GM23338 (cell line): Measurements from ENCODE around the gene FAM78B.

Experiments used
- EZH2 ChIP-seq: fragments of 200-600 bp; sonication (generic); IDR thresholded peaks from one replicate; pipeline ENCODE4 v1.8.0; 2017; ENCODE audit warnings: antibody characterized with exemption, mild to moderate bottlenecking, low read depth; ENCODE audit not compliant: unreplicated experiment
- EZH2phosphoT487 ChIP-seq: fragments of 200-600 bp; sonication (generic); IDR thresholded peaks from one replicate; pipeline ENCODE4 v1.8.1; 2018; ENCODE audit warnings: antibody characterized with exemption; ENCODE audit not compliant: unreplicated experiment
- POLR2AphosphoS5 ChIP-seq: IDR thresholded peaks from 2 replicates; pipeline ENCODE4 v1.6.1; 2016; ENCODE audit warnings: antibody characterized with exemption, low read depth
- ZNF331 ChIP-seq: fragments of 250-450 bp; sonication (Bioruptor Pico); IDR thresholded peaks from 2 replicates; pipeline ENCODE4 v1.5.0; 2020; ENCODE audit warnings: low read depth, mild to moderate bottlenecking, moderate library complexity
- TF ChIP-seq, protein P1 (sequence below), 2 experiments: fragments of 200-600 bp in 1 of 2; sonication (generic) in 1 of 2; conservative IDR thresholded peaks; 2 replicates each; pipeline versions ENCODE4 v1.5.1 to v1.6.1; 2016 to 2017; ENCODE audit warnings: antibody characterized with exemption in 2 of 2, low read depth in 2 of 2, mild to moderate bottlenecking in 2 of 2, moderate library complexity in 1 of 2
- TF ChIP-seq, protein P2 (sequence below): IDR thresholded peaks from one replicate; pipeline ENCODE4 v1.6.1; 2018; ENCODE audit warnings: antibody characterized with exemption; ENCODE audit not compliant: unreplicated experiment

DNA sequence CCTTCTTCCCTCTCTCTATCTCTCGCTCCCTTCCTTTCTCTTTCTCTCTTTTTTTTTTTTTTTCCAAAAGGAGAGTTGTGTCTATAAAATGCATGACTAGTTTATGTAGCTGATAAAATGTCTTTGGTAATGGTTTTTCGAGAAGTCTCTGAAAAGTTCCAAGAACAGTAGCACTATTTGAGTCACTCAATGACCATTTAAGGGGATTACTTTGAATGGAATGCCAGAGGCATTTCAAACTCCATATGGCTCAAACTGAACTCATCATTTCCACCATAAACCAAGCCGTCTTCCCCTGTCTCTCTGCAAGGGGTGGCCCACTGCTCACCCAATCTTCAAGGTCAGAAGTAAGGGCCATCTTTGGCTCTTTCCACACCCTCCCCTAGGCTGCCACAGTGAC is 93.3 kb downstream of the FAM78B start:
- TF ChIP-seq, protein P1, sequence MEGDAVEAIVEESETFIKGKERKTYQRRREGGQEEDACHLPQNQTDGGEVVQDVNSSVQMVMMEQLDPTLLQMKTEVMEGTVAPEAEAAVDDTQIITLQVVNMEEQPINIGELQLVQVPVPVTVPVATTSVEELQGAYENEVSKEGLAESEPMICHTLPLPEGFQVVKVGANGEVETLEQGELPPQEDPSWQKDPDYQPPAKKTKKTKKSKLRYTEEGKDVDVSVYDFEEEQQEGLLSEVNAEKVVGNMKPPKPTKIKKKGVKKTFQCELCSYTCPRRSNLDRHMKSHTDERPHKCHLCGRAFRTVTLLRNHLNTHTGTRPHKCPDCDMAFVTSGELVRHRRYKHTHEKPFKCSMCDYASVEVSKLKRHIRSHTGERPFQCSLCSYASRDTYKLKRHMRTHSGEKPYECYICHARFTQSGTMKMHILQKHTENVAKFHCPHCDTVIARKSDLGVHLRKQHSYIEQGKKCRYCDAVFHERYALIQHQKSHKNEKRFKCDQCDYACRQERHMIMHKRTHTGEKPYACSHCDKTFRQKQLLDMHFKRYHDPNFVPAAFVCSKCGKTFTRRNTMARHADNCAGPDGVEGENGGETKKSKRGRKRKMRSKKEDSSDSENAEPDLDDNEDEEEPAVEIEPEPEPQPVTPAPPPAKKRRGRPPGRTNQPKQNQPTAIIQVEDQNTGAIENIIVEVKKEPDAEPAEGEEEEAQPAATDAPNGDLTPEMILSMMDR (conservative IDR thresholded peaks at IDR 0.05; ENCODE audit: low read depth in 2 of 2), result no peak
- TF ChIP-seq EZH2phosphoT487 (no peak), POLR2AphosphoS5 (no peak), EZH2 (no peak), ZNF331 (CRISPR knock-in tag) (no peak)
- TF ChIP-seq, protein P2, sequence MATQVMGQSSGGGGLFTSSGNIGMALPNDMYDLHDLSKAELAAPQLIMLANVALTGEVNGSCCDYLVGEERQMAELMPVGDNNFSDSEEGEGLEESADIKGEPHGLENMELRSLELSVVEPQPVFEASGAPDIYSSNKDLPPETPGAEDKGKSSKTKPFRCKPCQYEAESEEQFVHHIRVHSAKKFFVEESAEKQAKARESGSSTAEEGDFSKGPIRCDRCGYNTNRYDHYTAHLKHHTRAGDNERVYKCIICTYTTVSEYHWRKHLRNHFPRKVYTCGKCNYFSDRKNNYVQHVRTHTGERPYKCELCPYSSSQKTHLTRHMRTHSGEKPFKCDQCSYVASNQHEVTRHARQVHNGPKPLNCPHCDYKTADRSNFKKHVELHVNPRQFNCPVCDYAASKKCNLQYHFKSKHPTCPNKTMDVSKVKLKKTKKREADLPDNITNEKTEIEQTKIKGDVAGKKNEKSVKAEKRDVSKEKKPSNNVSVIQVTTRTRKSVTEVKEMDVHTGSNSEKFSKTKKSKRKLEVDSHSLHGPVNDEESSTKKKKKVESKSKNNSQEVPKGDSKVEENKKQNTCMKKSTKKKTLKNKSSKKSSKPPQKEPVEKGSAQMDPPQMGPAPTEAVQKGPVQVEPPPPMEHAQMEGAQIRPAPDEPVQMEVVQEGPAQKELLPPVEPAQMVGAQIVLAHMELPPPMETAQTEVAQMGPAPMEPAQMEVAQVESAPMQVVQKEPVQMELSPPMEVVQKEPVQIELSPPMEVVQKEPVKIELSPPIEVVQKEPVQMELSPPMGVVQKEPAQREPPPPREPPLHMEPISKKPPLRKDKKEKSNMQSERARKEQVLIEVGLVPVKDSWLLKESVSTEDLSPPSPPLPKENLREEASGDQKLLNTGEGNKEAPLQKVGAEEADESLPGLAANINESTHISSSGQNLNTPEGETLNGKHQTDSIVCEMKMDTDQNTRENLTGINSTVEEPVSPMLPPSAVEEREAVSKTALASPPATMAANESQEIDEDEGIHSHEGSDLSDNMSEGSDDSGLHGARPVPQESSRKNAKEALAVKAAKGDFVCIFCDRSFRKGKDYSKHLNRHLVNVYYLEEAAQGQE, result no peak
